ENCODE measurements around the gene ACHE. TPM values are rescaled to one million over a fixed set of nuclear protein-coding genes. Genes with fewer than 3 reads are reported as not detected.

ACHE gene
- total RNA-seq, 1 experiment from 2014 or later: 0.40 TPM

- POLR2A ChIA-PET (ENCODE audit: unreplicated experiment): no interaction called here
- ATAC-seq: no peak
These were observed 55.1 kb downstream of the ACHE start for GRCh38 chr7:100840470-100841100.

More at GRCh38 chr7:100840470-100841100, 55.1 kb downstream of the ACHE start:
- no peaks in the 10 kb centered on the region for H3K79me2 ChIP-seq (ENCODE audit: low read length)
- H3K27me3 ChIP-seq (ENCODE audit: low read length): no peaks in the 10 kb centered on the region
- no TSS peak for BruUV-seq (replicated peaks)
- H3F3A ChIP-seq (ENCODE audit: low read length, unreplicated experiment): no peaks in the 10 kb centered on the region
- CTCF ChIA-PET: no interaction called here
- no peak overlapping the region for H3K4me2 ChIP-seq (ENCODE audit: low read length)
- no peaks in the 10 kb centered on the region for H3K9me3 ChIP-seq (ENCODE audit: low read length)
- no peak overlapping the region for H2AFZ ChIP-seq (ENCODE audit: low read length)
- H4K20me1 ChIP-seq (ENCODE audit: low read length): no peaks in the 10 kb centered on the region
- no peak overlapping the region for H3K4me3 ChIP-seq (ENCODE audit: low read length)
- H3K36me3 ChIP-seq (ENCODE audit: low read depth, low read length): no peaks in the 10 kb centered on the region
- no peak overlapping the region for H3K27ac ChIP-seq (ENCODE audit: low read length)
- intact Hi-C loops (cut with micrococcal nuclease): no loop called here
- H3K4me1 ChIP-seq (ENCODE audit: insufficient read depth, low read length): no peaks in the 10 kb centered on the region
- no peak for DNase-seq
- H3K9me2 ChIP-seq (replicated peaks; ENCODE audit: low read length): no peaks in the 10 kb centered on the region
- TF ChIP-seq EZH2phosphoT487 (IDR thresholded peaks at IDR 0.05; ENCODE audit: borderline replicate concordance, low read length): no peak
- H3K9ac ChIP-seq (ENCODE audit: low read length): no peak overlapping the region

Small RNA genes within 50 kb of the gene (microRNA-seq; reads per million reads assigned to microRNA genes)
- not detected for gene MIR6875 (ENCODE audit: unreplicated experiment)

Other genes with a start within 250 kb of the ACHE start
- gene ACTL6B, start 239.4 kb downstream of the ACHE start, total RNA-seq (2014; rRNA removed): not detected in 2 replicates
- 164 and 227 TPM in 2 replicates for gene GNB2, start 222.1 kb downstream of the ACHE start, total RNA-seq (2014; rRNA removed)
- gene GIGYF1, start 201.6 kb downstream of the ACHE start, total RNA-seq (2014; rRNA removed): 25.9 and 26.6 TPM in 2 replicates
- gene POP7, start 189.8 kb downstream of the ACHE start, total RNA-seq (2014; rRNA removed): 151 and 154 TPM in 2 replicates
- gene EPO, start 175.4 kb downstream of the ACHE start, total RNA-seq (2014; rRNA removed): not detected in 2 replicates
- gene ZAN, start 162.3 kb downstream of the ACHE start, total RNA-seq (2014; rRNA removed): not detected in 2 replicates
- gene EPHB4, start 68.4 kb downstream of the ACHE start, total RNA-seq (2014; rRNA removed): 104 and 150 TPM in 2 replicates
- gene SLC12A9, start 43.2 kb downstream of the ACHE start, total RNA-seq (2014; rRNA removed): 25.9 and 31.2 TPM in 2 replicates
- 11.3 and 14.6 TPM in 2 replicates for gene TRIP6, start 28.5 kb downstream of the ACHE start, total RNA-seq (2014; rRNA removed)
- gene SRRT, start 20.8 kb downstream of the ACHE start, total RNA-seq (2014; rRNA removed): 177 and 268 TPM in 2 replicates
- gene UFSP1, start 6.2 kb downstream of the ACHE start, total RNA-seq (2014; rRNA removed): 10.5 and 14.6 TPM in 2 replicates
- 0.11 and 0.46 TPM in 2 replicates for gene MUC3A, start 53.6 kb upstream of the ACHE start, total RNA-seq (2014; rRNA removed)
- 0.18 and 0.69 TPM in 2 replicates for gene MUC12, start 73.7 kb upstream of the ACHE start, total RNA-seq (2014; rRNA removed)
- not detected in 2 replicates for gene MUC17, start 124.2 kb upstream of the ACHE start, total RNA-seq (2014; rRNA removed)
- 10.6 and 14.8 TPM in 2 replicates for gene TRIM56, start 189.6 kb upstream of the ACHE start, total RNA-seq (2014; rRNA removed)
- gene SERPINE1, start 231.2 kb upstream of the ACHE start, total RNA-seq (2014; rRNA removed): 46.1 and 52.5 TPM in 2 replicates